PC-3 (cell line): ENCODE measurements around the gene CCR4.

ENCODE experiments used
- EZH2phosphoT487 ChIP-seq: fragments of 300-600 bp; sonication (generic); IDR thresholded peaks from 2 replicates; pipeline ENCODE4 v1.6.1; 2018; ENCODE audit warnings: mild to moderate bottlenecking, antibody characterized with exemption, low read length, borderline replicate concordance
- TF ChIP-seq, protein P1 (sequence below): fragments of 300-600 bp; sonication (generic); conservative IDR thresholded peaks from 2 replicates; pipeline ENCODE4 v1.5.1; 2017; ENCODE audit warnings: antibody characterized with exemption, low read depth, mild to moderate bottlenecking, low read length

DNA sequence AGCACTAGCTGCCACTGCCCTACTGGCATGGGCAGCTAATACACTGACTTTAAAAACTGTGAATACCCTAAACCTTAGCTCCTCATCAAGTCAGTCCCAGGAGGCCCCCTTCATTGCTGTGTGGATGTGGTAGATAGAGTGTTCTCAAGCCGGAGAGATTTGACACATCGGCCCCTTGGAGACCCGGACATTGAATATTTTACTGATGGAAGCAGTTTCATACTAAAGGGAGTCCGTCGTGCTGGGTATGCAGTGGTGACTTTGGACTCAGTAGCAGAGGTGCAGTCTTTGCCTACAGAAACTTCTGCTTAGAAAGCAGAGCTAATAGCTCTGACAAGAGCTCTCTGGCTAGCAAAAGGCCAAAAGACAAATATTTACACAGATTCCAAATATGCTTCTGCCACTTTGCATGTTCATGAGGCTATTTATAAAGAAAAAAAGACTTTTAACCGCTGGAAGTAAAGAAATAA lies 17.5 kb downstream of the CCR4 start:
- no peak for TF ChIP-seq EZH2phosphoT487
- TF ChIP-seq, protein P1, sequence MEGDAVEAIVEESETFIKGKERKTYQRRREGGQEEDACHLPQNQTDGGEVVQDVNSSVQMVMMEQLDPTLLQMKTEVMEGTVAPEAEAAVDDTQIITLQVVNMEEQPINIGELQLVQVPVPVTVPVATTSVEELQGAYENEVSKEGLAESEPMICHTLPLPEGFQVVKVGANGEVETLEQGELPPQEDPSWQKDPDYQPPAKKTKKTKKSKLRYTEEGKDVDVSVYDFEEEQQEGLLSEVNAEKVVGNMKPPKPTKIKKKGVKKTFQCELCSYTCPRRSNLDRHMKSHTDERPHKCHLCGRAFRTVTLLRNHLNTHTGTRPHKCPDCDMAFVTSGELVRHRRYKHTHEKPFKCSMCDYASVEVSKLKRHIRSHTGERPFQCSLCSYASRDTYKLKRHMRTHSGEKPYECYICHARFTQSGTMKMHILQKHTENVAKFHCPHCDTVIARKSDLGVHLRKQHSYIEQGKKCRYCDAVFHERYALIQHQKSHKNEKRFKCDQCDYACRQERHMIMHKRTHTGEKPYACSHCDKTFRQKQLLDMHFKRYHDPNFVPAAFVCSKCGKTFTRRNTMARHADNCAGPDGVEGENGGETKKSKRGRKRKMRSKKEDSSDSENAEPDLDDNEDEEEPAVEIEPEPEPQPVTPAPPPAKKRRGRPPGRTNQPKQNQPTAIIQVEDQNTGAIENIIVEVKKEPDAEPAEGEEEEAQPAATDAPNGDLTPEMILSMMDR = no peak
